Keratinocyte (primary cell): ENCODE measurements around the gene GIN1.

Source experiments
- CTCF ChIP-seq, 3 experiments: IDR thresholded peaks in 1 of 3; conservative IDR thresholded peaks in 1 of 3; optimal IDR thresholded peaks in 1 of 3; 2 replicates in 2 of 3; 3 replicates in 1 of 3; pipeline versions ENCODE3 to v1.5.1; 2011; ENCODE audit warnings: low read length in 3 of 3, mild to moderate bottlenecking in 3 of 3, moderate library complexity in 2 of 3, control low read depth in 1 of 3, inconsistent platforms in 1 of 3; ENCODE audit not compliant: insufficient read depth in 2 of 3; ENCODE audit errors: extremely low read depth in 1 of 3
- EZH2 ChIP-seq: IDR thresholded peaks from one replicate; pipeline ENCODE4 v1.6.1; 2012; ENCODE audit warnings: inconsistent platforms, mild to moderate bottlenecking, low read length, moderate library complexity

GRCh38 chr5:103057208-103058130 lies 62.5 kb downstream of the GIN1 start:
- TF ChIP-seq CTCF (optimal IDR thresholded peaks at IDR 0.05 in 1 of 3, IDR thresholded peaks at IDR 0.05 in 1 of 3, conservative IDR thresholded peaks at IDR 0.05 in 1 of 3; ENCODE audit: extremely low read depth in 1 of 3, insufficient read depth in 2 of 3, low read length in 3 of 3) (no peak), EZH2 (no peak)
